ENCODE data around the gene CCSER2. TPM values are rescaled to one million over a fixed set of nuclear protein-coding genes. Genes with fewer than 3 reads are reported as not detected.
"Not testable (repeated sequence)": the region's sequence is repeated elsewhere in the genome, so short reads cannot be mapped to it uniquely, and the experiment has no call there.

CCSER2 gene, protein sequence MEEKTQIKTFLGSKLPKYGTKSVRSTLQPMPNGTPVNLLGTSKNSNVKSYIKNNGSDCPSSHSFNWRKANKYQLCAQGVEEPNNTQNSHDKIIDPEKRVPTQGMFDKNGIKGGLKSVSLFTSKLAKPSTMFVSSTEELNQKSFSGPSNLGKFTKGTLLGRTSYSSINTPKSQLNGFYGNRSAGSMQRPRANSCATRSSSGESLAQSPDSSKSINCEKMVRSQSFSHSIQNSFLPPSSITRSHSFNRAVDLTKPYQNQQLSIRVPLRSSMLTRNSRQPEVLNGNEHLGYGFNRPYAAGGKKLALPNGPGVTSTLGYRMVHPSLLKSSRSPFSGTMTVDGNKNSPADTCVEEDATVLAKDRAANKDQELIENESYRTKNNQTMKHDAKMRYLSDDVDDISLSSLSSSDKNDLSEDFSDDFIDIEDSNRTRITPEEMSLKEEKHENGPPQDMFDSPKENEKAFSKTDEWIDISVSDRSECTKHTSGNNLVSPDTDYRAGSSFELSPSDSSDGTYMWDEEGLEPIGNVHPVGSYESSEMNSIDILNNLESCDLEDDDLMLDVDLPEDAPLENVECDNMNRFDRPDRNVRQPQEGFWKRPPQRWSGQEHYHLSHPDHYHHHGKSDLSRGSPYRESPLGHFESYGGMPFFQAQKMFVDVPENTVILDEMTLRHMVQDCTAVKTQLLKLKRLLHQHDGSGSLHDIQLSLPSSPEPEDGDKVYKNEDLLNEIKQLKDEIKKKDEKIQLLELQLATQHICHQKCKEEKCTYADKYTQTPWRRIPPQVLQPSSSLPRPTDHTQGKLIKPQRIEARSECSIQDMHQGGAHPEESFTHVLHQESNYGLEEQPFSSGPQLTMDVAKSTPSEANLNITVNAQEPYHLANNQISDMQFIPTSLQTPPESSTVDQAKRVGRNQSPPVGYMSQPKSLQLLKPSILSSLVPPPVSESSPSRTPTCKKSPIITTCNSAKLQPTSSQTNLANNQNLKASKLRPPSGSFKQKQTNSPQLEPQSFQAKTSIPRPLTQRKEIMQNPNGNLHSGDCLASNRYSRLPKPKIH
- total RNA-seq (2014; rRNA removed; shearing (Covaris generic)) = 32.3 and 45.0 TPM in 2 replicates

DNA sequence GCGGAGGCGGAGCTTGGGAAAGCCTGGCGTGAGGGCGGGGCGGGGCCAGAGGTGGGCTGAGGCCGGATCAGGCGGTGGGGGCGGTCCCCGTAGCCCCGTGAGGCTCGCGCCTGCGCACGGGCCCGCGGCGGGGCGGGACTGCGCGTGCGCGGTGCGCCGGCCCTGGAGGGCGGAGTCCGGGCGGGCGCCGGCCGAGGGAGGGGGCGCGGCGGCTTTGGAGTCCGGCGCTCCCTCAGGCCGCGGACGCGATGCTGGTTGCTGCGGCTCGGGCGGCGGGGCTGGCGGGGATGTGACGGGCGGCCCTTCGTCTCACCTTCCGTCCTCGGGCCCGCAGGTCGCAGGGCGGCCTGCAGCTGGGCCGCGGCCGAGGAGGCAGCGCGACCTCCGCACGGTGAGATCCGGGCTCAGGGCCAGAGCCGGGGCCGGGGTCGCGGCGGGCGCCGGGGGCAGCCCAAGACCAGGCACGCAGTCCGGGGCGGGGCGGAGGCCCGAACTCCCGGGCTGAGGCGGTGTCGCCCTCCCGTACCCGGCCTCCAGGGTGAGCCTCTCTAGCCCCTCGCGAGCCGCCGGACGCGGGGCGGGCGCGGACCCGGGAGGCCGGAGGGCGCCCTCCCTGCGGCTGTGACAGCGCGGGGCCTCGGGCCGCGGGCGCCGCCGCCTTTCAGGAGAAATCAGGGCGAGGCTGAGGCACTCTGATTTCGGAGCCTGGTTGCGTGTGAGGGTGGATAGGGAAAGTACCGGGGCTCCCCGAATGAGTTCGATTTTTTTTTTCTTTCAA is at the start of gene CCSER2:
TSS of gene CCSER2 (plus strand) at position 172 of the 778 bp plus-strand sequence. CDS start 42,464 bp downstream, outside the sequence.
- Histone ChIP-seq H3K27me3 (replicated peaks) (no peaks in the 10 kb centered on the region), H3K9me3 (replicated peaks) (peaks cover 3% of the 10 kb centered on the region; the same call in 1 of the 2 replicates), H3K36me3 (peaks cover 16% of the 10 kb centered on the region), H3K4me3 (peak within 1 kb of the TSS; percentile 100), H3K27ac (peak within 1 kb of the TSS; percentile 95), H3K4me1 (replicated peaks) (peaks cover 38% of the 10 kb centered on the region)
- DNase-seq (ENCODE audit: low read depth in 1 of 2, low spot score in 2 of 2) = peak; percentile 84 to 98

DNA sequence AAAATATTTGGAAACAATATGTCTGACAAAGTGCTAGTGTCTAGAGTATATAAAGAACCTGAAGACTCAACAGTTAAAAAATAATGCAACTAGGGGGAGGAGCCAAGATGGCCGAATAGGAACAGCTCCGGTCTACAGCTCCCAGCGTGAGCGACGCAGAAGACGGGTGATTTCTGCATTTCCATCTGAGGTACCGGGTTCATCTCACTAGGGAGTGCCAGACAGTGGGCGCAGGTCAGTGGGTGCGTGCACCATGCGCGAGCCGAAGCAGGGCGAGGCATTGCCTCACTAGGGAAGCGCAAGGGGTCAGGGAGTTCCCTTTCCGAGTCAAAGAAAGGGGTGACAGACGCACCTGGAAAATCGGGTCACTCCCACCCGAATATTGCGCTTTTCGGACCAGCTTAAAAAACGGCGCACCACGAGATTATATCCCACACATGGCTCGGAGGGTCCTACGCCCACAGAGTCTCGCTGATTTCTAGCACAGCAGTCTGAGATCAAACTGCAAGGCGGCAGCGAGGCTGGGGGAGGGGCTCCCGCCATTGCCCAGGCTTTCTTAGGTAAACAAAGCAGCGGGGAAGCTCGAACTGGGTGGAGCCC is 48.4 kb upstream of the CCSER2 start:
- not testable (repeated sequence) for H3K36me3 ChIP-seq; H3K4me3 ChIP-seq; H3K27me3 ChIP-seq (replicated peaks); H3K4me1 ChIP-seq (replicated peaks); H3K27ac ChIP-seq; H3K9me3 ChIP-seq (replicated peaks); DNase-seq (ENCODE audit: low read depth in 1 of 2, low spot score in 2 of 2)

DNA sequence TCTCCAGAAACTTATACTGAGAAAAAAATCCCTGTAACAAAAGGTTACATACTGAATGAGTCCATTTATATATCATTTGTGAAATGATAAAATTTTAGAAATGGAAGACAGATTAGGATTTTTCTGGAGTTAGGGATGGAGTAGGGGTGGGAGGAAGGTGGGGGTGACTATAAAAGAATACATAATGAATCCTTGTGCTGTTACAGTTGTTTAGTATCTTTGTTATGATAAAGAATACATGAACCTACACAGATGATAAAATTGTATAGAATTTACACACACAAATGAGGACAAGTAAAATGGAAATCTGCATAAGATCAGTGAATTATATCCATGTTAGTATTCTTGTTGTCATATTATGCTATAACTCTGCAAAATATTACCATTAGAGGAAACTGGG is 41.7 kb upstream of the CCSER2 start:
- Histone ChIP-seq H3K27ac (no peak overlapping the region), H3K36me3 (no peaks in the 10 kb centered on the region), H3K4me1 (replicated peaks) (no peaks in the 10 kb centered on the region), H3K4me3 (no peak overlapping the region), H3K27me3 (replicated peaks) (no peaks in the 10 kb centered on the region; the same call in 1 of the 2 replicates), H3K9me3 (replicated peaks) (no peaks in the 10 kb centered on the region; the same call in 1 of the 2 replicates)
- DNase-seq (ENCODE audit: low read depth in 1 of 2, low spot score in 2 of 2) = no peak

DNA sequence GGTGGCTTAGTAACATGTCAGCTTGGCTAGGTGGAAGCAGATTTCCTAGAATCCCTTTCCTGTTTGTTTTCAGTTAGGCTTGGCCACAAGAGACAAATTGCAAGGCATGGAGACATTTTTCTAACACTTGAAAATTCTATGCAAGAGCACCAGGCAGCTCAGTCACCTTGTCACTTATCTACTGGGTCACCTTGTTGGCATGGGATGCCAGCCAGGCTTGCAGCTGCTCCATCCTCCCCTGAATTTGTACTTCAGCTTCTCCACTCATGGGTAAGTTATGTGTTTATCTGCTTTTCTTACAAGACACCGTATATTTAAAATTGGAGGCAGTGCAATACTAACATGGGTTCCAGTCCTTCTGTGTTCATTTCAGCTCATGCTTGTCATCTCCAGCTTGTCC is 40.2 kb upstream of the CCSER2 start:
- DNase-seq (ENCODE audit: low read depth in 1 of 2, low spot score in 2 of 2) = no peak
- no peaks in the 10 kb centered on the region for H3K4me1 ChIP-seq (replicated peaks)
- H3K4me3 ChIP-seq = no peak overlapping the region
- no peaks in the 10 kb centered on the region; the same call in 1 of the 2 replicates for H3K27me3 ChIP-seq (replicated peaks)
- no peaks in the 10 kb centered on the region; the same call in 1 of the 2 replicates for H3K9me3 ChIP-seq (replicated peaks)
- no peak overlapping the region for H3K27ac ChIP-seq
- H3K36me3 ChIP-seq = no peaks in the 10 kb centered on the region

DNA sequence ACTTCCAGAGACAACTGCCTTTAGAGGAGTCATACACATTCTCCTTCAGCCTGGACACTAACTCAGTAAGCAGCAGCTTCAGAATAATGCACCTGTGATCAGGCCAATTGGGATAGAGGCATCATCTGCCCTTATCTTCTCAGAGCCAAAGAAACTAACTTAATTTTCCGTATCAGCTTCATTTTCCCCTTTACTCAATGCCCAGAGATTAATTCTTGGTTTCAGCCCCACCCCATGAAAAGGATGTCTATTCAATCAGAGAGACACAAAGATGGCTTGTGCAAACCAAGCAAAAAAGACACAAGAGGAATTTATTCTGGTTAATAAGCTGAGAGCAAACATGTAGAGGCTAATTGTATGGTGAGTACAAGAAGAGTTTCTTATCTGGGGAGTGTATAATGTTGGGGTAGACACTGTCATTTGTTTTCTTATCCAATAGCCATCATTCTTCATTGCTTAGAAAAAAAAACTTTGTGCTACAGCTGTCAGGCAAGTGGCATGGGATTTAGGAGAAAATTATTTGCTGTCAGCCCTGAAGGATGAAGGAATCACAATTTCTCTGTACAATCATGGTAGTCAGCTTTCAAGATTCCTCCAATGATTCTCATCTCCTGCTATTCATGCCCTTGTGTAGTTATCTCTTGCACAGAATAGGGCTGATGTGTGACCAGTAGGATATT is 38.7 kb upstream of the CCSER2 start:
- no peak overlapping the region for H3K4me3 ChIP-seq
- H3K9me3 ChIP-seq (replicated peaks) = no peaks in the 10 kb centered on the region; the same call in 1 of the 2 replicates
- peaks cover 13% of the 10 kb centered on the region for H3K4me1 ChIP-seq (replicated peaks)
- H3K27me3 ChIP-seq (replicated peaks) = no peaks in the 10 kb centered on the region; the same call in 1 of the 2 replicates
- H3K27ac ChIP-seq = no peak overlapping the region
- no peak for DNase-seq (ENCODE audit: low read depth in 1 of 2, low spot score in 2 of 2)
- no peaks in the 10 kb centered on the region for H3K36me3 ChIP-seq

DNA sequence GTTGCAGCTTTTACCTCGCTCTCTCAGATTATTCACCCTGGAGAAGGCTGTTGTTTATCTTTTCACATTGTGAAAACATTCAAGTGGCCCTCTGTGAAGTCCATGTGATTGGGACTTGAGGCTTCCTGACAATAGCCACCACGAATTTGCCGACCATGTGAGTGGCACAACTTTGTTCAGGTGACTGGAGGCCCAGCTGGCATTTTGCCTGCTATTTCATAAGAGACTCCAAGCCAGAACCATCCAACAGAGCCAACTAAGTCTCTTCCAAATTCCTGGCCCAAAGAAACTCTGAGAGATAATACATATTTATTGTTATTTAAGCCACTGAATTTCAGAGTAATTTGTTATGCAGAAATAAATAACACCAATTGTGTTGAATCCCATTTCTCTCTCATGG is 38.2 kb upstream of the CCSER2 start:
- Histone ChIP-seq H3K4me1 (replicated peaks) (peaks cover 19% of the 10 kb centered on the region), H3K27ac (no peak overlapping the region), H3K4me3 (no peak overlapping the region), H3K9me3 (replicated peaks) (no peaks in the 10 kb centered on the region; the same call in 1 of the 2 replicates), H3K27me3 (replicated peaks) (no peaks in the 10 kb centered on the region; the same call in 1 of the 2 replicates), H3K36me3 (no peaks in the 10 kb centered on the region)
- DNase-seq (ENCODE audit: low read depth in 1 of 2, low spot score in 2 of 2) = no peak

DNA sequence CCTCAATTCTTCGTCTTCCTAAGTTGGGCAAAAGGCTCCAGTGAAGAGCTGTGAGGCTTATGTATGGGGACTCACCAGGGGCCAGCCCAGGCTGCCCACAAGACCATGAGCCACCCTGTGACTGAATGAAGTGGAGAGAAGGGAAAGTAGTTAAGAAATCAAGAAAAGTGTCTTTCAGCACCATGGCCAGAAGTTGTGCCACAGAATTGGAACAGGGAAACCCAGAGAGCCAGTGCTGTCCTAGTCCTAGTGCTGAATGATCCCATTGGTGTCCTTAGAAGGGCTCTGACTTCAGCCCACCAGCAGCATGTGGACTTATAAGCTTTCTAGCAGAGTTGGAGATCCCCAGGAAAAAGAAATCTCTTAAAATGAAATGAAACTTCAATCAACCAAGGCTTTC is 37.0 kb upstream of the CCSER2 start:
- Histone ChIP-seq H3K27me3 (replicated peaks) (no peaks in the 10 kb centered on the region; the same call in 1 of the 2 replicates), H3K36me3 (no peaks in the 10 kb centered on the region), H3K27ac (no peak overlapping the region), H3K4me3 (no peak overlapping the region), H3K4me1 (replicated peaks) (peaks cover 30% of the 10 kb centered on the region), H3K9me3 (replicated peaks) (no peaks in the 10 kb centered on the region; the same call in 1 of the 2 replicates)
- peak in 1 of 2 experiments; percentile 42 for DNase-seq (ENCODE audit: low read depth in 1 of 2, low spot score in 2 of 2)

DNA sequence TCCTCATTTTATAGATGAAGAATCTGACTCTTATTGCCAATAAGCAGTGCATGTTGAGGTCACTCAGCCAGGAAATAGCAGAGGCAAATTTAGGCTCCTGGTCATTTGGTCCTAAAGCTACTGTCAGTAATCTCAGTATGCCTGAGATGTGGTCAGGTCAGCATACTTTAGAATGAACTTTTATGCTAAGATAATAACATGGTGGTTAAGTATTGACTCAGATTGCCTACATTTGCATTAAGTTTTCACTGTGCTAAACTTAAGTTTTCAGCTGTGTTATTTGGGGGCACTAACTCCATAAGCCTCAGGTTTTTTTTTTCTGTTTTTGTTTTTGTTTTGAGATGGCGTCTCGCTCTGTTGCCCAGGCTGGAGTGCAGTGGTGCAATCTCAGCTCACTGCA is 35.9 kb upstream of the CCSER2 start:
- Histone ChIP-seq H3K4me1 (replicated peaks) (peaks cover 37% of the 10 kb centered on the region), H3K36me3 (no peaks in the 10 kb centered on the region), H3K4me3 (no peak overlapping the region), H3K9me3 (replicated peaks) (no peaks in the 10 kb centered on the region), H3K27me3 (replicated peaks) (no peaks in the 10 kb centered on the region; the same call in 1 of the 2 replicates), H3K27ac (no peak overlapping the region)
- DNase-seq (ENCODE audit: low read depth in 1 of 2, low spot score in 2 of 2) = no peak

DNA sequence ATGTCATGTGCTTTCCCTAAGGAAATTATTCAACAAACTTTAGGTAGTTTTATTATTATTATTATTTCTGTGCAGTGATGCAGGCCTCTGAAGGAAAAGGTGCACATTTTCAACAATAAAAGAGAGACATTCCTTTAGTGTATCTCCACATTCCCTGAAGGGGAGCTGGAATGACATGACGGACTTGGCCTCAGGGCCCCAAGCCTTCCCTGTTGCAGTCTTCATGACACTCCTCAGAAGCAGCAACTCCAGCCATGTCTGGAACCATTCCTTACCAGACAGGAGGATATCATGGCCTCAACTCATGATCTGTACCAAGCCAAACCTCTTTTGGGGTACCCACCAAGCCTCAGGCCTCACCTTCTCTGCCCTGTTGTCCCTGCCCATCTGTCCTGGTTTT is 35.2 kb upstream of the CCSER2 start:
- Histone ChIP-seq H3K27me3 (replicated peaks) (no peaks in the 10 kb centered on the region; the same call in 1 of the 2 replicates), H3K4me1 (replicated peaks) (peaks cover 44% of the 10 kb centered on the region), H3K36me3 (no peaks in the 10 kb centered on the region), H3K27ac (no peak overlapping the region), H3K9me3 (replicated peaks) (no peaks in the 10 kb centered on the region), H3K4me3 (no peak overlapping the region)
- DNase-seq (ENCODE audit: low read depth in 1 of 2, low spot score in 2 of 2) = no peak

DNA sequence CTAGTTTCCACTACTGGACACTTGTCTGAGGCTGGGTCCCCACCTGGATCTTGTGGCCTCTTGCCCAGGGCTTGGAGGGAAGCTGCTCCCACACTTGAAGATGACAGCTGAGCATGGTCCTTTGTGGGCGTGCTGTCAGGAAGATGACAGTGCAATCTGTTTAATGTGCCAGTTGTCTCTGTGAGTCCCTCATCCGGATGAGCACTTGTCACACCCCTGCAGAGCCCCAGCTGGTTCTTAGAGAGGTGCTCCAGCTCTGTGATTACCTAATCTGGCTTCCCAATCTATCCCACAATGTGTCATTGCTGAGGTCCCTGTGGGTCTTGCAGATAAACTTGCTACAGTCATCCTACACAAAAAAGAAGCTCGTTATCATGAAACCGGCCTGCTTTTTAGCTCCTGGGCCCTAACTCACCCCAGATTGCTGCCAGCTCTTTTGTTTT is 34.8 kb upstream of the CCSER2 start:
- H3K27ac ChIP-seq = no peak overlapping the region
- DNase-seq (ENCODE audit: low read depth in 1 of 2, low spot score in 2 of 2) = no peak
- no peak overlapping the region for H3K4me3 ChIP-seq
- no peaks in the 10 kb centered on the region for H3K9me3 ChIP-seq (replicated peaks)
- H3K27me3 ChIP-seq (replicated peaks) = no peaks in the 10 kb centered on the region; the same call in 1 of the 2 replicates
- H3K36me3 ChIP-seq = no peaks in the 10 kb centered on the region
- H3K4me1 ChIP-seq (replicated peaks) = peaks cover 48% of the 10 kb centered on the region

DNA sequence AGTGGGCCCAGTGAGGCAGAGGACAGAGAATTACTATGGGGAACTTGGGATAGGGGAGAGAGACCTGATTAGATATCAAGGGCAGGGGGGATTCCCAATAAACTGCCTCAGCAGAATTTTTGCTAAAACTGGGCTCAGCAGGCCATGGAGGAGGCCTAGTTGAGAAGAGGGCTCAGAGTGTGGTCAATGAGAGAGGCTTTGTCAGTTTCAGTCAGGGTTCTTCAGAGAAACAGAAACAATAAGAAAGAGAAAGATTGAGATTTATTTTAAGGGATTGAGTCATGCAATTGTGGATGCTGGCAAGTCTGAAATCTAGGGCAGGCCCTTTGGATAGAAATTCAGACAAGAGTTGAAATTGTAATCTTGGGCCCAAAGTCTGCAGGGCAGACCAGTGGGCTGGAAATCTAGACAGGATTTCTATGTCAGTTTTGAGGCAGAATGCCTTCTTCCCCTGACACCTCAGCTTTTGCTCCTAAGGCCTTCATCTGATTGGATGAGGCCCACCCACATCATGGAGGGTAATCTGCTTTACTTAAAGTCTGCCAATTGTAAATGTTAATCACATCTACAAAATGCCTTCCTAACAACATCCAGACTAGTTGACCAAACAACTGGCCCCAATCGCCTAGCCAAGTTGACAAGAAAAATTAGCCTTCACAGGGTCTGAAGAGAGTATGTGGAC is 33.5 kb upstream of the CCSER2 start:
- Histone ChIP-seq H3K4me3 (no peak overlapping the region), H3K36me3 (no peaks in the 10 kb centered on the region), H3K27ac (peak overlapping the region; percentile 94), H3K9me3 (replicated peaks) (no peaks in the 10 kb centered on the region), H3K27me3 (replicated peaks) (no peaks in the 10 kb centered on the region), H3K4me1 (replicated peaks) (peaks cover 59% of the 10 kb centered on the region)
- DNase-seq (ENCODE audit: low read depth in 1 of 2, low spot score in 2 of 2) = peak in 1 of 2 experiments; percentile 66

All from SJSA1 (cell line).